Stomach (tissue), 19 donors: ENCODE results near the gene DYRK2. TPM values are rescaled to one million over a fixed set of nuclear protein-coding genes. Genes with fewer than 3 reads are reported as not detected.
A peak's percentile ranks its signal among the peaks of the same experiment; 100 is the strongest.

Experiments
- DNase-seq, 2 donors: peaks; one replicate each; pipeline versions ENCODE4 v3.0.0 to v3.0.0-alpha.2; 2013 to 2019
- H3K27ac ChIP-seq, 5 donors: fragments of 200-600 bp in 4 of 5; sonication (generic) in 4 of 5; one replicate each; pipeline ENCODE4 v1.5.1; 2013 to 2019; ENCODE audit warnings: mild to moderate bottlenecking in 1 of 5, moderate library complexity in 1 of 5
- H3K27me3 ChIP-seq, 3 donors: fragments of 200-600 bp; sonication (generic); one replicate each; pipeline ENCODE4 v1.5.1; 2017 to 2019; ENCODE audit warnings: mixed run types in 1 of 3
- H3K36me3 ChIP-seq, 4 donors: fragments of 200-600 bp; sonication (generic); 1 replicate in 3 of 4; 2 replicates in 1 of 4; pipeline ENCODE4 v1.5.1; 2016 to 2019
- H3K4me1 ChIP-seq, 4 donors: fragments of 200-600 bp; sonication (generic); one replicate each; pipeline ENCODE4 v1.5.1; 2016 to 2019
- H3K4me3 ChIP-seq, 4 donors: fragments of 200-600 bp; sonication (generic) in 3 of 4; one replicate each; pipeline ENCODE4 v1.5.1; 2016 to 2019; ENCODE audit warnings: mild to moderate bottlenecking in 1 of 4
- H3K9me3 ChIP-seq, 4 donors: fragments of 200-600 bp; sonication (generic); one replicate each; pipeline ENCODE4 v1.5.1; 2016 to 2019
- CTCF ChIP-seq, 7 experiments: fragments of 450-650 bp in 4 of 7; fragments of 200-600 bp in 3 of 7; sonication (generic) in 3 of 7; IDR thresholded peaks; one replicate each; pipeline ENCODE4 v1.5.1; 2016 to 2019; ENCODE audit warnings: antibody characterized with exemption in 7 of 7, control low read depth in 2 of 7, mild to moderate bottlenecking in 1 of 7
- POLR2A ChIP-seq, 4 donors: fragments of 450-650 bp; IDR thresholded peaks; one replicate each; pipeline ENCODE4 v1.6.1; 2016; ENCODE audit warnings: antibody characterized with exemption in 4 of 4, control low read depth in 2 of 4, mild to moderate bottlenecking in 1 of 4, moderate library complexity in 1 of 4
- POLR2AphosphoS5 ChIP-seq, 3 donors: sonication (generic); formaldehyde crosslinking; IDR thresholded peaks; one replicate each; pipeline ENCODE4 v1.6.1; 2016; ENCODE audit warnings: antibody characterized with exemption in 3 of 3
- WGBS, 5 donors: extraction: QIAGEN DNeasy Blood & Tissue Kit in 3 of 5; methylation state at CpG; one replicate each; pipeline versions ENCODE4 v1.1.5 to v1.1.7; 2013 to 2018; 5-methylcytosine and 5-hydroxymethylcytosine counted together
- intact Hi-C: fragments of 100-400 bp; cut with DNase I; formaldehyde crosslinking; loops from one replicate; pipeline ENCODE4 v1.15.1; 2023; ENCODE audit warnings: low total_unique reads
- long read RNA-seq, 10 donors: transcript quantifications; one replicate each; lab custom pipeline, GENCODE V29; 2026
- polyA plus RNA-seq, 3 donors: library from polyadenylated mRNA; stranded (reverse); fragments of 200-250 nt; gene quantifications; one replicate each; pipeline ENCODE4 v1.2.3, GENCODE V29; 2013
- total RNA-seq, 5 donors: library from RNA; depleted of rRNA; stranded (reverse); fragments of >200 nt; gene quantifications; one replicate each; pipeline versions ENCODE4 v1.1.0 to v1.2.3, GENCODE V29; 2014 to 2016
- donor health status: healthy with polysubstance abuse.
- donor health status: Bipolar disorder and iron deficiency.
- donor health status: healthy.

Gene DYRK2
- 10 to 100 TPM; 13.4 to 43.9 (median 27.1) TPM for total RNA-seq
- polyA plus RNA-seq = 1 to 10 TPM; 3.3 to 8.9 (median 3.5) TPM
- long read RNA-seq, donor 1, full-length matches to known transcripts = 4 of 4 reads
- long read RNA-seq, donor 1, partial matches to known transcripts = 0 of 4 reads
- long read RNA-seq, donor 1, other reads (novel, unspliced or antisense) = 0 of 4 reads
- long read RNA-seq, donor 2, full-length matches to known transcripts = 13 of 13 reads
- long read RNA-seq, donor 2, partial matches to known transcripts = 0 of 13 reads
- long read RNA-seq, donor 2, other reads (novel, unspliced or antisense) = 0 of 13 reads
- long read RNA-seq, donor 3, full-length matches to known transcripts = 6 of 6 reads
- long read RNA-seq, donor 3, partial matches to known transcripts = 0 of 6 reads
- long read RNA-seq, donor 3, other reads (novel, unspliced or antisense) = 0 of 6 reads
- long read RNA-seq, donor 4 = 0 reads
- long read RNA-seq, donor 5, full-length matches to known transcripts = 3 of 3 reads
- long read RNA-seq, donor 5, partial matches to known transcripts = 0 of 3 reads
- long read RNA-seq, donor 5, other reads (novel, unspliced or antisense) = 0 of 3 reads
- long read RNA-seq, donor 6, full-length matches to known transcripts = 23 of 23 reads
- long read RNA-seq, donor 6, partial matches to known transcripts = 0 of 23 reads
- long read RNA-seq, donor 6, other reads (novel, unspliced or antisense) = 0 of 23 reads
- long read RNA-seq, donor 7, full-length matches to known transcripts = 21 of 21 reads
- long read RNA-seq, donor 7, partial matches to known transcripts = 0 of 21 reads
- long read RNA-seq, donor 7, other reads (novel, unspliced or antisense) = 0 of 21 reads
- long read RNA-seq, donor 8, full-length matches to known transcripts = 2 of 15 reads
- long read RNA-seq, donor 8, partial matches to known transcripts = 13 of 15 reads
- long read RNA-seq, donor 8, other reads (novel, unspliced or antisense) = 0 of 15 reads
- long read RNA-seq, donor 9, full-length matches to known transcripts = 2 of 2 reads
- long read RNA-seq, donor 9, partial matches to known transcripts = 0 of 2 reads
- long read RNA-seq, donor 9, other reads (novel, unspliced or antisense) = 0 of 2 reads
- long read RNA-seq, donor 10, full-length matches to known transcripts = 4 of 4 reads
- long read RNA-seq, donor 10, partial matches to known transcripts = 0 of 4 reads
- long read RNA-seq, donor 10, other reads (novel, unspliced or antisense) = 0 of 4 reads

GRCh38 chr12:67648521-67649260, at the start of gene DYRK2:
Gene DYRK2, plus strand, starts transcription at chr12:67648745. Its CDS starts 389 bp downstream, at chr12:67649134.
- H3K27me3 ChIP-seq = no peaks in the 10 kb centered on the region
- 0 to 1% (median 1%) methylated on average over 23 to 97 of the region's 109 CpGs for WGBS, 5 donors
- H3K27ac ChIP-seq = peak within 1 kb of the TSS; percentile 91 to 99 (median 98)
- peak within 1 kb of the TSS; percentile 73 to 98 (median 98) for H3K4me3 ChIP-seq
- TF ChIP-seq POLR2A (IDR thresholded peaks at IDR 0.05) (peak in 1 of 4 donors; percentile 41), CTCF (IDR thresholded peaks at IDR 0.05) (no peak), POLR2AphosphoS5 (IDR thresholded peaks at IDR 0.05) (peak in 2 of 3 donors; percentile 84 to 90)
- H3K4me1 ChIP-seq = peaks cover 21 to 49% (median 35%) of the 10 kb centered on the region in 4 donors
- no peaks in the 10 kb centered on the region for H3K36me3 ChIP-seq
- intact Hi-C loops = loop anchor here (10.0 kb wide), 1 partner anchor 296 kb away; no protein-coding TSS in a partner anchor
- no peaks in the 10 kb centered on the region for H3K9me3 ChIP-seq
- peak; percentile 82 to 96 for DNase-seq

- H3K4me3 ChIP-seq = no peak overlapping the region
- 83 to 90% (median 88%) methylated on average over 6 of the region's 6 CpGs for WGBS, 5 donors
- TF ChIP-seq POLR2AphosphoS5 (IDR thresholded peaks at IDR 0.05) (no peak), CTCF (IDR thresholded peaks at IDR 0.05) (no peak), POLR2A (IDR thresholded peaks at IDR 0.05) (no peak)
- intact Hi-C loops = no loop called here
- H3K27me3 ChIP-seq = no peaks in the 10 kb centered on the region
- no peak overlapping the region for H3K27ac ChIP-seq
- no peaks in the 10 kb centered on the region for H3K36me3 ChIP-seq
- H3K9me3 ChIP-seq = no peaks in the 10 kb centered on the region
- DNase-seq = no peak
- H3K4me1 ChIP-seq = peaks cover 0 to 3% (median 0%) of the 10 kb centered on the region in 4 donors
These were observed 48.9 kb upstream of the DYRK2 start for GRCh38 chr12:67599691-67600090.

GRCh38 chr12:67601126-67601525, 47.4 kb upstream of the DYRK2 start:
- no peak for TF ChIP-seq POLR2A (IDR thresholded peaks at IDR 0.05)
- no peak for TF ChIP-seq CTCF (IDR thresholded peaks at IDR 0.05)
- 65 to 86% (median 74%) methylated on average over 1 of the region's 1 CpG for WGBS, 5 donors
- DNase-seq = peak in 1 of 2 donors; percentile 23
- H3K36me3 ChIP-seq = no peaks in the 10 kb centered on the region
- intact Hi-C loops = no loop called here
- H3K27me3 ChIP-seq = no peaks in the 10 kb centered on the region
- no peaks in the 10 kb centered on the region for H3K9me3 ChIP-seq
- no peak overlapping the region for H3K4me3 ChIP-seq
- peaks cover 0 to 4% (median 0%) of the 10 kb centered on the region in 4 donors for H3K4me1 ChIP-seq
- H3K27ac ChIP-seq = no peak overlapping the region
